HCT116 (cell line): ENCODE measurements around the gene SHISAL1.

Source experiments
- ATF3 ChIP-seq: IDR thresholded peaks from 2 replicates; pipeline ENCODE4 v1.6.1; 2012
- CEBPB ChIP-seq: IDR thresholded peaks from 2 replicates; pipeline ENCODE4 v1.6.1; 2012; ENCODE audit warnings: low read depth
- CTCF ChIP-seq, 3 experiments: fragments of 200-600 bp in 1 of 3; sonication (generic) in 1 of 3; IDR thresholded peaks in 2 of 3; conservative IDR thresholded peaks in 1 of 3; 2 replicates each; pipeline ENCODE4 v1.5.1; 2012 to 2017; ENCODE audit warnings: low read depth in 2 of 3, low read length in 2 of 3, antibody characterized with exemption in 1 of 3, borderline replicate concordance in 1 of 3, control low read depth in 1 of 3, mild to moderate bottlenecking in 1 of 3, mixed read lengths in 1 of 3, mixed run types in 1 of 3, moderate library complexity in 1 of 3; ENCODE audit not compliant: insufficient read depth in 1 of 3
- EZH2 ChIP-seq: fragments of 200-600 bp; sonication (generic); IDR thresholded peaks from 2 replicates; pipeline ENCODE4 v1.6.1; 2017; ENCODE audit warnings: antibody characterized with exemption, mixed run types
- EZH2phosphoT487 ChIP-seq: fragments of 200-600 bp; IDR thresholded peaks from 2 replicates; pipeline ENCODE4 v1.6.1; 2018; ENCODE audit warnings: antibody characterized with exemption, borderline replicate concordance
- MAX ChIP-seq: IDR thresholded peaks from 2 replicates; pipeline ENCODE4 v1.6.1; 2012
- POLR2AphosphoS5 ChIP-seq: IDR thresholded peaks from 2 replicates; pipeline ENCODE4 v1.6.1; 2011; ENCODE audit warnings: mild to moderate bottlenecking, low read depth, low read length, moderate library complexity
- YY1 ChIP-seq: IDR thresholded peaks from 2 replicates; pipeline ENCODE4 v1.6.1; 2011; ENCODE audit warnings: low read length, low read depth, moderate library complexity, mild to moderate bottlenecking; ENCODE audit not compliant: insufficient replicate concordance; ENCODE audit errors: extremely low read depth

DNA sequence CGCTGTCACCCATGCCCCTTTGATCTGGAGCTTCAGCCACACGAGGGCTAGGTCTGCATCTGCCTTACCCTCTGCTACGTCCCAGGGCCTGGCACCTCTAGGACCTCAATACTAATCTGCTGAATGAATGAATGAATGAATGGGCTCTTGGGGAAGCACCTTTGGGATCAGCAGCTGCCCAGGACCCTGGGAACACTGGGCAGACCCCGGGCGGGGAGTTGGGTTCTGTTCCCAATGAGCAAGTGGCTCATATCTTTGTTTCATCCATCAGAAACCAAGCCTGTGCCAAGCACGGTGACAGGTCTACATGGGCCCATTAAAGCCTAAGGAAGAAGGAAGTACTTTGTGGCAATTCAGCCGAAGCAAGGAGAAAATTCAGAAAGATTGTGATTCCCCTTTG, 41.5 kb upstream of the SHISAL1 start:
- TF ChIP-seq CEBPB: no peak
- no peak for TF ChIP-seq EZH2phosphoT487
- no peak for TF ChIP-seq ATF3
- TF ChIP-seq CTCF (IDR thresholded peaks at IDR 0.05 in 2 of 3, conservative IDR thresholded peaks at IDR 0.05 in 1 of 3; ENCODE audit: borderline replicate concordance in 1 of 3, insufficient read depth in 1 of 3, low read depth in 2 of 3, low read length in 2 of 3): no peak
- TF ChIP-seq EZH2: no peak
- TF ChIP-seq YY1: no peak
- TF ChIP-seq POLR2AphosphoS5: no peak
- TF ChIP-seq MAX: no peak
